IMR-90 (cell line): ENCODE data around the gene ZC2HC1C.

Experiments
- BHLHE40 ChIP-seq: fragments of 150-350 bp; IDR thresholded peaks from 2 replicates; pipeline ENCODE4 v1.6.1; 2016; ENCODE audit warnings: mild to moderate bottlenecking, low read depth, low read length
- CTCF ChIP-seq: conservative IDR thresholded peaks from 2 replicates; pipeline ENCODE4 v1.5.1; 2012; ENCODE audit warnings: mild to moderate bottlenecking, low read depth, low read length, improper control_type of control experiment
- POLR2A ChIP-seq: IDR thresholded peaks from 2 replicates; pipeline ENCODE4 v1.6.1; 2012; ENCODE audit warnings: mild to moderate bottlenecking, low read depth, low read length
- RAD21 ChIP-seq: IDR thresholded peaks from 2 replicates; pipeline ENCODE4 v1.6.1; 2012; ENCODE audit warnings: low read length, improper control_type of control experiment
- SMC3 ChIP-seq: fragments of 150-350 bp; IDR thresholded peaks from 2 replicates; pipeline ENCODE4 v1.6.1; 2016; ENCODE audit warnings: low read depth, mild to moderate bottlenecking, antibody characterized with exemption, low read length, moderate library complexity
- USF2 ChIP-seq: fragments of 150-350 bp; IDR thresholded peaks from 2 replicates; pipeline ENCODE4 v1.6.1; 2017; ENCODE audit warnings: mild to moderate bottlenecking, antibody characterized with exemption, low read length, low read depth
- TF ChIP-seq, protein P1 (sequence below): fragments of 150-350 bp; IDR thresholded peaks from 2 replicates; pipeline ENCODE4 v1.6.1; 2016; ENCODE audit warnings: low read depth, mild to moderate bottlenecking, low read length, moderate library complexity, borderline replicate concordance

DNA sequence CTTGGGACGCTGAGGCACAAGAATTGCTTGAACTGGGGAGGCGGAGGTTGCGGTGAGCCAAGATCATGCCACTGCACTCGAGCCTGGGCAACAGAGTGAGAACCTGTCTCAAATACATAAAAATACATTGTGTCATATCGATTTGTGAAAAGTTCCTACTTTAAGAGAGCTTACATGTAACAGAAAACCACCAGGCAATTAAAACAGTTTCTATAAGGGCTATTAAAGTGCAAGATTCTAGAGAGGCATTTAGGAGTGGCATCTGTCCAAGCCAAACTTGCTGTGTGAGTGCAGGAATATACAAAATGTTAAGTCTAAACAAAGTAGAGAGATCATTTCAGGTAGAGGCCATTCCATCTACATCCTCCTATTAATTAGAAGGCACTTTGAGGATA is 59.2 kb downstream of the ZC2HC1C start:
- TF ChIP-seq POLR2A (no peak), CTCF (no peak), BHLHE40 (no peak), SMC3 (no peak), USF2 (no peak), RAD21 (no peak)
- TF ChIP-seq, protein P1, sequence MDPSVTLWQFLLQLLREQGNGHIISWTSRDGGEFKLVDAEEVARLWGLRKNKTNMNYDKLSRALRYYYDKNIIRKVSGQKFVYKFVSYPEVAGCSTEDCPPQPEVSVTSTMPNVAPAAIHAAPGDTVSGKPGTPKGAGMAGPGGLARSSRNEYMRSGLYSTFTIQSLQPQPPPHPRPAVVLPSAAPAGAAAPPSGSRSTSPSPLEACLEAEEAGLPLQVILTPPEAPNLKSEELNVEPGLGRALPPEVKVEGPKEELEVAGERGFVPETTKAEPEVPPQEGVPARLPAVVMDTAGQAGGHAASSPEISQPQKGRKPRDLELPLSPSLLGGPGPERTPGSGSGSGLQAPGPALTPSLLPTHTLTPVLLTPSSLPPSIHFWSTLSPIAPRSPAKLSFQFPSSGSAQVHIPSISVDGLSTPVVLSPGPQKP, result no peak
